Endothelial cell of umbilical vein (primary cell): ENCODE data around the gene SLC16A6.
"Not testable (repeated sequence)": the region's sequence is repeated elsewhere in the genome, so short reads cannot be mapped to it uniquely, and the experiment has no call there.

Experiments used
- EZH2 ChIP-seq: IDR thresholded peaks from 2 replicates; pipeline ENCODE4 v1.6.1; 2012; ENCODE audit warnings: borderline replicate concordance, low read depth, mild to moderate bottlenecking, moderate library complexity, low read length, inconsistent platforms; ENCODE audit not compliant: severe bottlenecking
- FOS ChIP-seq: IDR thresholded peaks from 2 replicates; pipeline ENCODE4 v1.6.1; 2011; ENCODE audit warnings: mild to moderate bottlenecking, low read length, moderate library complexity, borderline replicate concordance; ENCODE audit not compliant: insufficient read depth
- GATA2 ChIP-seq: IDR thresholded peaks from 2 replicates; pipeline ENCODE4 v1.7.0; 2011; ENCODE audit warnings: low read depth, mild to moderate bottlenecking, moderate library complexity, mixed read lengths, low read length; ENCODE audit not compliant: insufficient read length, insufficient read depth
- JUN ChIP-seq: IDR thresholded peaks from 2 replicates; pipeline ENCODE4 v1.6.1; 2011; ENCODE audit warnings: borderline replicate concordance, low read depth; ENCODE audit not compliant: insufficient read length, insufficient read depth
- POLR2A ChIP-seq: IDR thresholded peaks from 2 replicates; pipeline ENCODE4 v1.6.1; 2012; ENCODE audit warnings: low read depth, mild to moderate bottlenecking, control low read depth, low read length
- POLR2AphosphoS5 ChIP-seq: IDR thresholded peaks from 2 replicates; pipeline ENCODE4 v1.6.1; 2012; ENCODE audit warnings: low read depth, mild to moderate bottlenecking, control low read depth, low read length, moderate library complexity; ENCODE audit not compliant: insufficient read depth
- TF ChIP-seq, protein P1 (sequence below), 2 donors: IDR thresholded peaks; 1 replicate in 1 of 2; 2 replicates in 1 of 2; pipeline ENCODE4 v1.5.1; 2011; ENCODE audit warnings: low read length in 2 of 2, mild to moderate bottlenecking in 2 of 2, moderate library complexity in 2 of 2, control low read depth in 1 of 2, inconsistent platforms in 1 of 2, low read depth in 1 of 2; ENCODE audit not compliant: insufficient read depth in 1 of 2; ENCODE audit errors: extremely low read depth in 1 of 2
- TF ChIP-seq, protein P2 (sequence below): IDR thresholded peaks from 2 replicates; pipeline ENCODE4 v1.6.1; 2011; ENCODE audit not compliant: insufficient read depth, insufficient read length

DNA sequence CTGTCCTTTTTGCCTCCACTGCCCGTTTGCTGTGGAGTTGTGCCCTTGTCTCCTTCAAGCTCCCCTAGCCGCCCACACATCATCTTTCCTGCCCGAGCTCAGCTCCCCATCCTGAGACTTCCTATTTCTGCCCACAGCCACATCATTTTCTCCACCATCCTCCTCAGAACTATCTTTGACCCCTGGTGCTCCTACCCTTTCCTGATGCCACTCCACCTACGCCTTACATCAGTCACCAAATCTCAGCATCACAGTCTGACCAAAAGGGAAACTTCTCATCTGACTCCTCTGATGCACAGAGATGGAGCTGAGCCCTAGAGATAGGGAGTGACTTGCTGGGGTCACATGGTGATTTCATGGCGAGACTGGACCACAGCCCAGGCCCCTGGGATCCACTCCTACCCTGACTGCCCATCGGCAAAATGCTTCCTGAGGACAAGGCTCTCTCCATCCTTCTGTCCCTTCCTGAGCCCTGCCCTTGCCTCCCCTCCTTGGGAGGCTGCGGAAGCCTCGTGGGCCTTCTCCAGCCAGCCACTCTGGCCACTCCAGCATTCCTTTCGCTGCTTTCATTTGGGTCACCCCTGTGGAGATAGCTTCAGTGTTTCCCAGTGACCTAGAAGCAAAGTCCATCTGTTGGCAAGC, 62.8 kb downstream of the SLC16A6 start:
- TF ChIP-seq, protein P1, sequence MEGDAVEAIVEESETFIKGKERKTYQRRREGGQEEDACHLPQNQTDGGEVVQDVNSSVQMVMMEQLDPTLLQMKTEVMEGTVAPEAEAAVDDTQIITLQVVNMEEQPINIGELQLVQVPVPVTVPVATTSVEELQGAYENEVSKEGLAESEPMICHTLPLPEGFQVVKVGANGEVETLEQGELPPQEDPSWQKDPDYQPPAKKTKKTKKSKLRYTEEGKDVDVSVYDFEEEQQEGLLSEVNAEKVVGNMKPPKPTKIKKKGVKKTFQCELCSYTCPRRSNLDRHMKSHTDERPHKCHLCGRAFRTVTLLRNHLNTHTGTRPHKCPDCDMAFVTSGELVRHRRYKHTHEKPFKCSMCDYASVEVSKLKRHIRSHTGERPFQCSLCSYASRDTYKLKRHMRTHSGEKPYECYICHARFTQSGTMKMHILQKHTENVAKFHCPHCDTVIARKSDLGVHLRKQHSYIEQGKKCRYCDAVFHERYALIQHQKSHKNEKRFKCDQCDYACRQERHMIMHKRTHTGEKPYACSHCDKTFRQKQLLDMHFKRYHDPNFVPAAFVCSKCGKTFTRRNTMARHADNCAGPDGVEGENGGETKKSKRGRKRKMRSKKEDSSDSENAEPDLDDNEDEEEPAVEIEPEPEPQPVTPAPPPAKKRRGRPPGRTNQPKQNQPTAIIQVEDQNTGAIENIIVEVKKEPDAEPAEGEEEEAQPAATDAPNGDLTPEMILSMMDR (IDR thresholded peaks at IDR 0.05; ENCODE audit: extremely low read depth in 1 of 2, insufficient read depth in 1 of 2, low read depth in 1 of 2, low read length in 2 of 2): not testable (repeated sequence)
- not testable (repeated sequence) for TF ChIP-seq POLR2A, POLR2AphosphoS5, JUN, GATA2, EZH2, FOS
- TF ChIP-seq, protein P2, sequence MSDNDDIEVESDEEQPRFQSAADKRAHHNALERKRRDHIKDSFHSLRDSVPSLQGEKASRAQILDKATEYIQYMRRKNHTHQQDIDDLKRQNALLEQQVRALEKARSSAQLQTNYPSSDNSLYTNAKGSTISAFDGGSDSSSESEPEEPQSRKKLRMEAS: not testable (repeated sequence)
